Keratinocyte (primary cell): ENCODE data around the gene CDC42EP4. TPM values are rescaled to one million over a fixed set of nuclear protein-coding genes. Genes with fewer than 3 reads are reported as not detected.

ENCODE experiments used
- DNase-seq: peaks from one replicate; pipeline ENCODE4 v3.0.0-alpha.2; 2011; ENCODE audit warnings: low read depth, missing footprints, low spot score
- FAIRE-seq: peaks from 2 replicates; lab custom pipeline; 2011; peaks lifted over from hg19 to GRCh38; lab: Jason Lieb, UNC
- H2AFZ ChIP-seq: 2 replicates; pipeline ENCODE4 v1.6.0; 2012; ENCODE audit warnings: low read length, control low read depth, inconsistent platforms; ENCODE audit not compliant: control insufficient read depth
- H3K27ac ChIP-seq: 2 replicates; pipeline ENCODE4 v1.5.1; 2011; ENCODE audit warnings: low read length; ENCODE audit not compliant: control insufficient read depth, insufficient read depth
- H3K27me3 ChIP-seq: 3 replicates; pipeline ENCODE4 v1.6.0; 2011; ENCODE audit warnings: low read length; ENCODE audit not compliant: control insufficient read depth, insufficient read depth; ENCODE audit errors: extremely low read depth
- H3K36me3 ChIP-seq, 2 experiments: 2 replicates in 1 of 2; 3 replicates in 1 of 2; pipeline ENCODE4 v1.5.1; 2011; ENCODE audit warnings: low read length in 2 of 2, mild to moderate bottlenecking in 1 of 2; ENCODE audit not compliant: control insufficient read depth in 2 of 2, insufficient read depth in 2 of 2; ENCODE audit errors: extremely low read depth in 1 of 2
- H3K4me1 ChIP-seq: 3 replicates; pipeline ENCODE4 v1.5.1; 2011; ENCODE audit warnings: low read length; ENCODE audit not compliant: control insufficient read depth, insufficient read depth; ENCODE audit errors: extremely low read depth
- H3K4me2 ChIP-seq: 3 replicates; pipeline ENCODE4 v1.6.0; 2011; ENCODE audit warnings: low read depth, low read length; ENCODE audit not compliant: control insufficient read depth, insufficient read depth; ENCODE audit errors: extremely low read depth
- H3K4me3 ChIP-seq, 3 experiments: fragments of 200-600 bp in 1 of 3; sonication (generic) in 1 of 3; 2 replicates in 2 of 3; 3 replicates in 1 of 3; pipeline ENCODE4 v1.5.1; 2011 to 2016; ENCODE audit warnings: low read length in 3 of 3, mild to moderate bottlenecking in 3 of 3, control low read depth in 2 of 3, inconsistent platforms in 1 of 3, low read depth in 1 of 3, mixed read lengths in 1 of 3, mixed run types in 1 of 3, moderate library complexity in 1 of 3; ENCODE audit not compliant: control insufficient read depth in 2 of 3, insufficient read depth in 2 of 3; ENCODE audit errors: extremely low read depth in 1 of 3
- H3K79me2 ChIP-seq: 2 replicates; pipeline ENCODE4 v1.6.0; 2012; ENCODE audit warnings: low read length; ENCODE audit not compliant: control insufficient read depth, insufficient read depth
- H3K9ac ChIP-seq: 3 replicates; pipeline ENCODE4 v1.6.0; 2011; ENCODE audit warnings: low read length; ENCODE audit not compliant: control insufficient read depth, insufficient read depth; ENCODE audit errors: extremely low read depth
- H3K9me1 ChIP-seq: 3 replicates; pipeline ENCODE4 v1.6.0; 2011; ENCODE audit warnings: low read length; ENCODE audit not compliant: control insufficient read depth, insufficient read depth; ENCODE audit errors: extremely low read depth
- H3K9me3 ChIP-seq: 2 replicates; pipeline ENCODE4 v1.5.1; 2012; ENCODE audit warnings: low read depth, low read length; ENCODE audit not compliant: control insufficient read depth
- H4K20me1 ChIP-seq: 3 replicates; pipeline ENCODE4 v1.6.0; 2011; ENCODE audit warnings: low read length; ENCODE audit not compliant: control insufficient read depth, insufficient read depth; ENCODE audit errors: extremely low read depth
- EZH2 ChIP-seq: IDR thresholded peaks from one replicate; pipeline ENCODE4 v1.6.1; 2012; ENCODE audit warnings: inconsistent platforms, mild to moderate bottlenecking, low read length, moderate library complexity
- dilution Hi-C: fragments of 300-500 bp; cut with MboI; formaldehyde crosslinking; loops from one replicate; pipeline ENCODE4 v1.7.0; 2020; ENCODE audit warnings: low sequenced_read_pairs; ENCODE audit not compliant: extremely low pct_ligation_motif_present
- polyA plus RNA-seq, 5 experiments: library from polyadenylated mRNA; depleted of rRNA in 3 of 5; stranded (reverse) in 3 of 5; stranded (forward) in 1 of 5; unstranded in 1 of 5; fragments of >200 nt; gene quantifications; 1 replicate in 1 of 5; 2 replicates in 3 of 5; 3 replicates in 1 of 5; pipeline versions ENCODE4 v1.2.1 to v1.2.3, GENCODE V29; 2011 to 2012; ENCODE audit warnings: missing spikeins in 2 of 5, low read depth in 1 of 5, low replicate concordance in 1 of 5
- TF ChIP-seq, protein P1 (sequence below), 3 experiments: IDR thresholded peaks in 1 of 3; conservative IDR thresholded peaks in 1 of 3; optimal IDR thresholded peaks in 1 of 3; 2 replicates in 2 of 3; 3 replicates in 1 of 3; pipeline versions ENCODE3 to v1.5.1; 2011; ENCODE audit warnings: low read length in 3 of 3, mild to moderate bottlenecking in 3 of 3, moderate library complexity in 2 of 3, control low read depth in 1 of 3, inconsistent platforms in 1 of 3; ENCODE audit not compliant: insufficient read depth in 2 of 3; ENCODE audit errors: extremely low read depth in 1 of 3

CDC42EP4 gene
- polyA plus RNA-seq, 1 donor (not counting 4 experiments of a cell fraction or from before 2014, with no cell fraction given): 9.4 TPM

DNA sequence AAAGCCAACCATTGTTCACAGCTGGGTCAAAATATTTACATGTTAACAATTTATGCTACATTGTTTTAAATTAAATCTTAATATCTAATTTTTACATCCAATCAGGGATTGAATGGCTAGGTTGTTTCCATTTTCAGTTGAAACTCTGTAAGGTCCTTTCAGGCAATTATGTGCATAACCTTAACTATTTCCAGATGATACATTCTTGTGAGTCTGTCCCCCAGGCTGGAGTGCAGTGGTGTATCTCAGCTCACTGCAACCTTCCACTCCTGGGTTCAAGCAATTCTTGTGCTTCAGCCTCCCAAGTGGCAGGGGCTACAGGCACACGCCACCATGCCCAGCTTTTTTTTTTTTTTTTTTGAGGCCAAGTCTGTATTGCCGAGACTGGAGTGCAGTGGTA, 10.4 kb downstream of the CDC42EP4 start:
- H3K36me3 ChIP-seq: no peaks in the 10 kb centered on the region
- H3K9ac ChIP-seq: no peak overlapping the region
- DNase-seq (no peak), FAIRE-seq (no peak)
- H2AFZ ChIP-seq: no peak overlapping the region
- no peaks in the 10 kb centered on the region for H3K9me3 ChIP-seq
- H3K4me2 ChIP-seq: no peak overlapping the region
- H3K4me1 ChIP-seq: peaks cover 29% of the 10 kb centered on the region
- H3K4me3 ChIP-seq: no peak overlapping the region
- dilution Hi-C loops: no loop called here
- no peaks in the 10 kb centered on the region for H3K27me3 ChIP-seq
- no peak for TF ChIP-seq EZH2
- TF ChIP-seq, protein P1, sequence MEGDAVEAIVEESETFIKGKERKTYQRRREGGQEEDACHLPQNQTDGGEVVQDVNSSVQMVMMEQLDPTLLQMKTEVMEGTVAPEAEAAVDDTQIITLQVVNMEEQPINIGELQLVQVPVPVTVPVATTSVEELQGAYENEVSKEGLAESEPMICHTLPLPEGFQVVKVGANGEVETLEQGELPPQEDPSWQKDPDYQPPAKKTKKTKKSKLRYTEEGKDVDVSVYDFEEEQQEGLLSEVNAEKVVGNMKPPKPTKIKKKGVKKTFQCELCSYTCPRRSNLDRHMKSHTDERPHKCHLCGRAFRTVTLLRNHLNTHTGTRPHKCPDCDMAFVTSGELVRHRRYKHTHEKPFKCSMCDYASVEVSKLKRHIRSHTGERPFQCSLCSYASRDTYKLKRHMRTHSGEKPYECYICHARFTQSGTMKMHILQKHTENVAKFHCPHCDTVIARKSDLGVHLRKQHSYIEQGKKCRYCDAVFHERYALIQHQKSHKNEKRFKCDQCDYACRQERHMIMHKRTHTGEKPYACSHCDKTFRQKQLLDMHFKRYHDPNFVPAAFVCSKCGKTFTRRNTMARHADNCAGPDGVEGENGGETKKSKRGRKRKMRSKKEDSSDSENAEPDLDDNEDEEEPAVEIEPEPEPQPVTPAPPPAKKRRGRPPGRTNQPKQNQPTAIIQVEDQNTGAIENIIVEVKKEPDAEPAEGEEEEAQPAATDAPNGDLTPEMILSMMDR (optimal IDR thresholded peaks at IDR 0.05 in 1 of 3, IDR thresholded peaks at IDR 0.05 in 1 of 3, conservative IDR thresholded peaks at IDR 0.05 in 1 of 3; ENCODE audit: extremely low read depth in 1 of 3, insufficient read depth in 2 of 3, low read length in 3 of 3): no peak
- no peak overlapping the region for H3K27ac ChIP-seq
- H3K9me1 ChIP-seq: no peaks in the 10 kb centered on the region
- H3K79me2 ChIP-seq: peaks cover 26% of the 10 kb centered on the region
- no peaks in the 10 kb centered on the region for H4K20me1 ChIP-seq

DNA sequence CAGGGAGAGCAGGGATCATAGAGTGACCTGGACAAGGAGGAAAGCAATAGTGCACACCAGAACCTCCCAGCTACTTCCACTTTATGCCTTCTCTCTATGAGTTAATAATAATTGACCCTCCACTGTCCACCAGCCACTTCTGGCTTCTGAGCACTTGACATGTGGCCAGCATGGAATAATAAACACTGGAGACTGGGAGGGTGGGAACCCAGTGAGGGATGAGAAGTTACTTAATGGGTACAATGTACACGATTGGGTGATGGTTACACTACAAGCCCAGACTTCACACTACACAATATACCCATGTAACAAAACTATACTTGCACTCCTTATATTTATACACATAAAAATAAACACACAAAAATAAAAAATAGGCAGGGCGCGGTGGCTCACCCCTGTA, 11.4 kb downstream of the CDC42EP4 start:
- FAIRE-seq (no peak), DNase-seq (no peak)
- Histone ChIP-seq H3K4me1 (peaks cover 20% of the 10 kb centered on the region), H3K4me2 (no peak overlapping the region), H3K9me1 (no peaks in the 10 kb centered on the region), H4K20me1 (no peaks in the 10 kb centered on the region), H3K79me2 (peaks cover 19% of the 10 kb centered on the region), H3K27me3 (no peaks in the 10 kb centered on the region), H3K36me3 (no peaks in the 10 kb centered on the region), H3K9me3 (no peaks in the 10 kb centered on the region), H3K9ac (no peak overlapping the region), H3K4me3 (no peak overlapping the region), H3K27ac (no peak overlapping the region), H2AFZ (no peak overlapping the region)
- TF ChIP-seq, protein P1 (optimal IDR thresholded peaks at IDR 0.05 in 1 of 3, IDR thresholded peaks at IDR 0.05 in 1 of 3, conservative IDR thresholded peaks at IDR 0.05 in 1 of 3; ENCODE audit: extremely low read depth in 1 of 3, insufficient read depth in 2 of 3, low read length in 3 of 3): no peak
- TF ChIP-seq EZH2: no peak
- dilution Hi-C loops: no loop called here
